Measurements from ENCODE around the gene NDST3. TPM values are rescaled to one million over a fixed set of nuclear protein-coding genes. Genes with fewer than 3 reads are reported as not detected.

NDST3 gene
- total RNA-seq, 2 experiments from 2014 or later, result not detected

DNA sequence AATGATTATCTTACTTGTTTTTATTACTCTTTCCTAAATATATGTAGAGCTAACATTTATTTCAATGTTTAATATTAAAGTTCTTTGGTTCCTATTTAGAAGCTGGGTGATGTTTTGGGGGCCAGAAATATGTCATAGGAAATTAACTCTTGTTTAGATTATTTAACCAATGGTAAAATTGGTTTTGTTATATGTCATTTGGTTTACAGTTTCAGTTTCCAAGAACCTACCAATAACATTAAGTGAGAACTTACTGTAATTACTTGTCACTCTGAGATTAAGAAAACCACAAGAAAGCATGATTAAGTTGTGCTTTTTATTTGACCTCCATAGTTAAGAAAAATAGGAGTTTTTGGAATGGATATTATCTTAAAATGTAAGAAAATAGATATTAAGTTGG is 121.2 kb downstream of the NDST3 start:
- intact Hi-C loops (cut with micrococcal nuclease), result no loop called here
- CTCF ChIA-PET, result no interaction called here

DNA sequence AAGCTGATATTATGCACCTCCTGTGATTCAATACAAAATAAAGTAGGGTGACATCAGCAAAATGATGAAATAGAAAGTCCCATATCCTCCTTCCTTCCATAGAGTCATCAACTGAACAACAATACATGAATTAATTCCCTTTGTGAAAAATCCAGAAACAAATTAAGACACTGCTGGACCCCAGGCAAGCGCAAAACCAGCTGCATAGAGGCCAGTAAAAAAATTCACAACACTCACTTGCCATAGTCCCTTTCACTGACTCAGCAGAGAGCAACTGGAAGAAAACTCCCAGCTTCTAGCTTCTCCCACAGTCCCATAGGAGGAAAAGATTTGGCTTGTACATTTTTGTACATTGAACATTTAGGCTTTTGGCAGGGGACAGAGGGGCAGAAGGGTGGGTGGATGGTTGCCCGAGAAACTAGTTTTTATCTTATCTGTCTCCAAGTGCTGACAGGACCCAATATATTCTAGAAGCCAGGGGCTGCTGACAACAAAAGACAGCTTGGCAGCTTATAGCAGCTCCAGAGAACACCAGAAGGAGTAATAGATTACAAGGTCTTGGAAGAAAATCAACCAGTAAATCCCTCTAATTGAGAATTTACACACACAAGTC is 124.6 kb downstream of the NDST3 start:
- no peaks in the 10 kb centered on the region for H3K4me1 Mint-ChIP-seq (ENCODE audit: low read depth)
- CTCF ChIA-PET, result no interaction called here
- POLR2A ChIA-PET, result no interaction called here

More for the DNA sequence above, 121.2 kb downstream of the NDST3 start:
- Mint-ChIP-seq H3K27me3 (no peaks in the 10 kb centered on the region), H3K4me3 (no peak overlapping the region), H3K4me1 (ENCODE audit: low read depth) (no peaks in the 10 kb centered on the region), H3K27ac (no peak overlapping the region), H3K36me3 (no peaks in the 10 kb centered on the region), H3K9me3 (peaks cover 20% of the 10 kb centered on the region)
- no peak for DNase-seq
- POLR2A ChIA-PET, result no interaction called here

GRCh38 chr4:118167306-118167705 is 133.0 kb downstream of the NDST3 start:
- CTCF ChIA-PET, result no interaction called here

More for the DNA sequence above, 124.6 kb downstream of the NDST3 start:
- no peaks in the 10 kb centered on the region for H3K36me3 Mint-ChIP-seq
- no peak for DNase-seq
- H3K9me3 Mint-ChIP-seq, result peaks cover 24% of the 10 kb centered on the region
- H3K4me3 Mint-ChIP-seq, result no peak overlapping the region
- H3K27ac Mint-ChIP-seq, result no peak overlapping the region
- H3K27me3 Mint-ChIP-seq, result no peaks in the 10 kb centered on the region
- intact Hi-C loops (cut with micrococcal nuclease), result no loop called here

DNA sequence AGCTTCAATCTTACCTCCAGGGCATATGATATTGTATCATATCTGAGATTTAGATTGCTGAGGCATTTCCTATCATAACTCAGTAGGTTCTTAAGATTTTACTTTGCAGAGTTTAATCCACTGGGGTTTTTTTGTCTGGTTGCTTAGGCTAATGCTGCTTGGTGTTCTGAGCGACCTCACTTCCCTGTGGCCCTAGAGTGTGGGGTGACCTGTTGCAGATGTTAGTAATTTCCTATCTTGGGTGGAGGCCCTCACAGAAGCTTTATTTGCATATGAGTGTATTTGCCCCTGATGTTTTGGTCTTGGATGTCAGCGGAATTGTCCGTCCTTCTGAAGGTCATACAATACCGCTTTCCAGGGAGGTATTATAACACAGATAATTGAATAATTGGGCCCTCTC is 137.1 kb downstream of the NDST3 start:
- Mint-ChIP-seq H3K9me3 (peaks cover 9% of the 10 kb centered on the region), H3K36me3 (no peaks in the 10 kb centered on the region), H3K4me1 (ENCODE audit: low read depth) (no peaks in the 10 kb centered on the region), H3K27ac (no peak overlapping the region), H3K4me3 (no peak overlapping the region), H3K27me3 (no peaks in the 10 kb centered on the region)
- intact Hi-C loops (cut with micrococcal nuclease), result no loop called here
- DNase-seq, result no peak
- ChIA-PET POLR2A (no interaction called here), CTCF (no interaction called here)

More at GRCh38 chr4:118167306-118167705, 133.0 kb downstream of the NDST3 start:
- Mint-ChIP-seq H3K4me1 (ENCODE audit: low read depth) (no peaks in the 10 kb centered on the region), H3K36me3 (no peaks in the 10 kb centered on the region), H3K27me3 (no peaks in the 10 kb centered on the region), H3K9me3 (peaks cover 17% of the 10 kb centered on the region), H3K4me3 (no peak overlapping the region), H3K27ac (no peak overlapping the region)
- POLR2A ChIA-PET, result no interaction called here
- intact Hi-C loops (cut with micrococcal nuclease), result no loop called here
- no peak for DNase-seq

DNA sequence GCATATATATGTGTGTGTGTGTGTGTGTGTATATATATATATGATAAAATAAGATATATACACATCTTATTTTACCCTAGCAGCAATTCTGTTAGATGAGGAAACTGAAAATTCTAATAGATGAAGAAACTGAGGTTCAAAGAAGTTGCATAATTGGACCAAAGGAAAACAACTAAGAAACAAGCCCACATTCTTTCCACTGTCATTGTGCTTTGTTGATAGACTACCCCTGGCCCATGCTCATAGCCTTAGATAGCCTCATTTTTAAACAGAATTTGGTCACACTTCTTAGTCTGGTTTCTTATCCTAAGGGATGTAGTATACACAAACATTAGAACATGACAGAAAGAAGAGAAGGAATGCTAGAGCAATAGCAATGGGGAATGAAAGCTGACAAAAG is 138.8 kb downstream of the NDST3 start:
- ChIA-PET CTCF (no interaction called here), POLR2A (no interaction called here)
- Mint-ChIP-seq H3K27me3 (no peaks in the 10 kb centered on the region), H3K27ac (no peak overlapping the region), H3K36me3 (no peaks in the 10 kb centered on the region), H3K4me1 (ENCODE audit: low read depth) (no peaks in the 10 kb centered on the region), H3K9me3 (no peaks in the 10 kb centered on the region), H3K4me3 (no peak overlapping the region)
- no peak for DNase-seq
- intact Hi-C loops (cut with micrococcal nuclease), result no loop called here

- no peak overlapping the region for H3K4me3 Mint-ChIP-seq
- POLR2A ChIA-PET, result no interaction called here
Observed at GRCh38 chr4:118173956-118174725, 139.9 kb downstream of the NDST3 start.

DNA sequence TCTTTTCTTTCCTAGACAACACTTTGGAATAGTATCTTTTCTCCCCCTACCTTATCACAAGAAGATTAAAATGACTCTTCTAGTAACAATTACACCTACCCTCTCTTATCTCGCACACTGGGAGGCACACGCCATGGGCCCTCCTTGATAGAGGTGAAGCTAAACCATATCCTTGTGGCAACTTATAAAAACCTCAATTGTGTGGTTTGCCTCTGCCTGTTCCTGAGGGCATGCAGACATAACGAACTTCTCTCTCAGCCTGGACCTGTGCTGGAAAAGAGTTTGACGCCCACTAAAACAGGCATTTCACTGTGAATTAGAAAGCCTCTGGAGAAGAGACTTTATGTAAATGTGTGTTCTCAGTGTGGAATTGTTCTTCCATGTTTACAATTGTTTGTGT is 141.2 kb downstream of the NDST3 start:
- Mint-ChIP-seq H3K36me3 (no peaks in the 10 kb centered on the region), H3K27ac (no peak overlapping the region), H3K9me3 (no peaks in the 10 kb centered on the region), H3K4me1 (ENCODE audit: low read depth) (no peaks in the 10 kb centered on the region), H3K27me3 (no peaks in the 10 kb centered on the region), H3K4me3 (no peak overlapping the region)
- POLR2A ChIA-PET, result no interaction called here
- intact Hi-C loops (cut with micrococcal nuclease), result no loop called here
- CTCF ChIA-PET, result no interaction called here
- no peak for DNase-seq

More at GRCh38 chr4:118173956-118174725, 139.9 kb downstream of the NDST3 start:
- CTCF ChIA-PET, result no interaction called here
- DNase-seq, result no peak
- intact Hi-C loops (cut with micrococcal nuclease), result no loop called here
- H3K4me1 Mint-ChIP-seq (ENCODE audit: low read depth), result no peaks in the 10 kb centered on the region
- no peaks in the 10 kb centered on the region for H3K27me3 Mint-ChIP-seq
- H3K9me3 Mint-ChIP-seq, result no peaks in the 10 kb centered on the region
- H3K36me3 Mint-ChIP-seq, result no peaks in the 10 kb centered on the region
- H3K27ac Mint-ChIP-seq, result no peak overlapping the region

GRCh38 chr4:118177126-118177525 is 142.8 kb downstream of the NDST3 start:
- no peak overlapping the region for H3K4me3 Mint-ChIP-seq
- H3K27me3 Mint-ChIP-seq, result no peaks in the 10 kb centered on the region
- no peak for DNase-seq
- H3K4me1 Mint-ChIP-seq (ENCODE audit: low read depth), result no peaks in the 10 kb centered on the region
- H3K9me3 Mint-ChIP-seq, result no peaks in the 10 kb centered on the region
- ChIA-PET CTCF (no interaction called here), POLR2A (no interaction called here)
- no peak overlapping the region for H3K27ac Mint-ChIP-seq
- no peaks in the 10 kb centered on the region for H3K36me3 Mint-ChIP-seq
- intact Hi-C loops (cut with micrococcal nuclease), result no loop called here

DNA sequence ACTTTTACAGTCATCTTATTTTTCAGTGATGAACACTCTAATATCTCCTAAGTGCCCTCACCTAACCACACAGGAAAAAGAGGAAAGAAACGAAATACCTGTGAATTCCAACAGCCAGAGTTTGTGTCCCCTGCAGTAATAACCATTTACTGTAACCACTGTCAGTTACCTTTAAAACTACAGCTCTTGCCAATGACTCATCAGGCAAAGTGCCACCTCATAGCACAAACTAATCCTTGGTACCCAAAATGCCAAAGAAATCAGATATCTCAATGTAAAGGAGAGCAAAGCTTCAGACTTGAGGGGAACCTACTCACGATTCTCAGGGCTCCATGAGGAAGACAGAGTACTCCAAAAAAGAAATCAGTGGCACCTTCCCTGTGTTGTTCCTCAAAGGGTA is 146.5 kb downstream of the NDST3 start:
- no peak for DNase-seq
- H3K27ac Mint-ChIP-seq, result no peak overlapping the region
- H3K4me1 Mint-ChIP-seq (ENCODE audit: low read depth), result no peaks in the 10 kb centered on the region
- CTCF ChIA-PET, result no interaction called here
- intact Hi-C loops (cut with micrococcal nuclease), result no loop called here
- no peaks in the 10 kb centered on the region for H3K9me3 Mint-ChIP-seq
- POLR2A ChIA-PET, result no interaction called here
- no peaks in the 10 kb centered on the region for H3K36me3 Mint-ChIP-seq
- no peaks in the 10 kb centered on the region for H3K27me3 Mint-ChIP-seq
- H3K4me3 Mint-ChIP-seq, result no peak overlapping the region

DNA sequence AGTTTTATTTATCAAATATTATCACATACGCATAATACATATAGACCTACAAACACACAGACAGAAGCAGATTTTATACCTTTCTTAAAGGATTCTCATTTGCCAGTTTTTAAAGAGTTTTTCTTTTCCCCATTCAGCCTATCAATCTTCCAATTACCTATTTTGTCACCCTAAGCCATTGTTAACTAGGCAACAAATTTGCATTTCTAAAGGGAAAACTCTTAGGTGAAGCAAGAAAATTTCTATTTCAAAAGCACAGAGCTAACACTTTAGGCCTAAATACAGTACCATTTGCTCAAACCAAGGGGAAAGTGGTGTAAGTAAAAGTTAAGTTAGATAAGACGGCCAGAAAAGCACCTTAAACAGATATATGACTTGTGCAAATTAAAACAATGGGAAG is 156.6 kb downstream of the NDST3 start:
- ChIA-PET POLR2A (no interaction called here), CTCF (interaction anchor here (1.5 kb wide), 1 partner anchor 33 kb away, joined by 3 read pairs; no protein-coding TSS in a partner anchor)
- H3K36me3 Mint-ChIP-seq, result no peaks in the 10 kb centered on the region
- H3K4me1 Mint-ChIP-seq (ENCODE audit: low read depth), result no peaks in the 10 kb centered on the region
- no peak for DNase-seq
- H3K4me3 Mint-ChIP-seq, result no peak overlapping the region
- intact Hi-C loops (cut with micrococcal nuclease), result no loop called here
- no peak overlapping the region for H3K27ac Mint-ChIP-seq
- H3K9me3 Mint-ChIP-seq, result peaks cover 3% of the 10 kb centered on the region
- H3K27me3 Mint-ChIP-seq, result no peaks in the 10 kb centered on the region

DNA sequence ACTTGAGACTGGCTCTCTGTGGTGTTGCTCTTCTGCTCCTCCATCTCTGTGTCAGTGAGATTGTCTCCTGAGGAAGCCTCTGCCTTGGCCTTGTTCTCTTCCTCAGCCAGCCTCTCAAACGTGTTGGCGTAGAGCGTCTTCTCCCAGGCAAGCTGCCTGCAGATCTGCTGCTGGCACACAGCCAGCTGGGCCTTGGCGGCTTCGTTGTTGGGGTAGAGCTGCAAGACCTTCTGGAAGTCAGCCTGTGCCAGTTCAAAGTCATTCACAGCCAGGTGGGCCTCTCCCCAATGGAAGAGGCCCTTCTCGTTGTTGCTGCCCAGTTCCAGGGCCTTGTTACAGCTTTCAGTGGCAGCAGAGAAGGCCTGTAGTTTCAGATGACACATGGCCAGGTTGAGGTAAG is 159.1 kb downstream of the NDST3 start:
- ChIA-PET CTCF (no interaction called here), POLR2A (no interaction called here)

GRCh38 chr4:118206627-118207026 is 172.3 kb downstream of the NDST3 start:
- Mint-ChIP-seq H3K9me3 (peaks cover 13% of the 10 kb centered on the region), H3K4me1 (ENCODE audit: low read depth) (no peaks in the 10 kb centered on the region), H3K27ac (no peak overlapping the region), H3K36me3 (no peaks in the 10 kb centered on the region), H3K27me3 (peaks cover 3% of the 10 kb centered on the region), H3K4me3 (no peak overlapping the region)
- intact Hi-C loops (cut with micrococcal nuclease), result no loop called here
- POLR2A ChIA-PET, result no interaction called here
- CTCF ChIA-PET, result no interaction called here
- DNase-seq, result no peak

More for the DNA sequence above, 159.1 kb downstream of the NDST3 start:
- DNase-seq, result no peak
- Mint-ChIP-seq H3K4me3 (no peak overlapping the region), H3K36me3 (no peaks in the 10 kb centered on the region), H3K27ac (no peak overlapping the region), H3K9me3 (peaks cover 4% of the 10 kb centered on the region), H3K4me1 (ENCODE audit: low read depth) (no peaks in the 10 kb centered on the region), H3K27me3 (no peaks in the 10 kb centered on the region)
- intact Hi-C loops (cut with micrococcal nuclease), result no loop called here

- no peaks in the 10 kb centered on the region for H3K9me3 Mint-ChIP-seq
- no peak overlapping the region for H3K27ac Mint-ChIP-seq
- H3K27me3 Mint-ChIP-seq, result peaks cover 5% of the 10 kb centered on the region
- H3K4me1 Mint-ChIP-seq (ENCODE audit: low read depth), result no peaks in the 10 kb centered on the region
- intact Hi-C loops (cut with micrococcal nuclease), result no loop called here
- CTCF ChIA-PET, result interaction anchor here (1.0 kb wide), 1 partner anchor 12 kb away, joined by 3 read pairs; no protein-coding TSS in a partner anchor
- no peak for DNase-seq
- no peaks in the 10 kb centered on the region for H3K36me3 Mint-ChIP-seq
- H3K4me3 Mint-ChIP-seq, result no peak overlapping the region
- POLR2A ChIA-PET, result no interaction called here
Observed at GRCh38 chr4:118213101-118213500, 178.8 kb downstream of the NDST3 start.
